ENCODE data around the gene TIMP1. TPM values are rescaled to one million over a fixed set of nuclear protein-coding genes. Genes with fewer than 3 reads are reported as not detected.

The TIMP1 gene
- total RNA-seq, 4 donors from 2014 or later, result 77.4 to 204 (median 156) TPM

GRCh38 chrX:47585273-47585672 is 3.0 kb downstream of the TIMP1 start:
- 67 to 80% methylated on average over 1 to 3 of the region's 16 CpGs for WGBS, 2 donors (ENCODE audit: low coverage in 1 of 2)
- no peaks in the 10 kb centered on the region for H3K9me3 ChIP-seq
- peaks cover 0 to 22% of the 10 kb centered on the region in 2 donors for H3K36me3 ChIP-seq
- H3K27me3 ChIP-seq, result no peaks in the 10 kb centered on the region
- peaks cover 0 to 25% (median 4%) of the 10 kb centered on the region in 3 donors for H3K4me1 ChIP-seq
- H3K4me3 ChIP-seq, result no peak overlapping the region
- H3K27ac ChIP-seq, result no peak overlapping the region
- no peak for ATAC-seq
- TF ChIP-seq POLR2AphosphoS5 (IDR thresholded peaks at IDR 0.05), result no peak
- TF ChIP-seq POLR2A (IDR thresholded peaks at IDR 0.05), result no peak
- TF ChIP-seq EP300 (IDR thresholded peaks at IDR 0.05), result no peak
- TF ChIP-seq CTCF (IDR thresholded peaks at IDR 0.05), result no peak

GRCh38 chrX:47586043-47586787 is 4.0 kb downstream of the TIMP1 start:
- TF ChIP-seq CTCF (IDR thresholded peaks at IDR 0.05) (no peak), POLR2AphosphoS5 (IDR thresholded peaks at IDR 0.05) (no peak), EP300 (IDR thresholded peaks at IDR 0.05) (no peak), POLR2A (IDR thresholded peaks at IDR 0.05) (no peak)
- H3K27ac ChIP-seq, result no peak overlapping the region
- H3K4me1 ChIP-seq, result peaks cover 0 to 25% (median 4%) of the 10 kb centered on the region in 3 donors
- no peaks in the 10 kb centered on the region for H3K27me3 ChIP-seq
- no peak overlapping the region for H3K4me3 ChIP-seq
- WGBS, 2 donors (ENCODE audit: low coverage in 1 of 2), result 66% methylated on average over 3 of the region's 11 CpGs; no CpG with 5 or more reads in 1 of the 2 donors
- ATAC-seq, result no peak
- H3K9me3 ChIP-seq, result no peaks in the 10 kb centered on the region
- peaks cover 0 to 22% of the 10 kb centered on the region in 2 donors for H3K36me3 ChIP-seq

- peaks cover 0 to 19% (median 4%) of the 10 kb centered on the region in 3 donors for H3K4me1 ChIP-seq
- no peak overlapping the region for H3K4me3 ChIP-seq
- H3K36me3 ChIP-seq, result peaks cover 0 to 22% of the 10 kb centered on the region in 2 donors
- no peaks in the 10 kb centered on the region for H3K9me3 ChIP-seq
- no peaks in the 10 kb centered on the region for H3K27me3 ChIP-seq
- no peak for ATAC-seq
- WGBS, 2 donors (ENCODE audit: low coverage in 1 of 2), result 42 to 100% methylated on average over 1 to 2 of the region's 4 CpGs
- H3K27ac ChIP-seq, result no peak overlapping the region
- no peak for TF ChIP-seq POLR2A (IDR thresholded peaks at IDR 0.05)
- no peak for TF ChIP-seq POLR2AphosphoS5 (IDR thresholded peaks at IDR 0.05)
- no peak for TF ChIP-seq EP300 (IDR thresholded peaks at IDR 0.05)
- no peak for TF ChIP-seq CTCF (IDR thresholded peaks at IDR 0.05)
Observed at GRCh38 chrX:47587091-47587891, 5.1 kb downstream of the TIMP1 start.

- TF ChIP-seq POLR2AphosphoS5 (IDR thresholded peaks at IDR 0.05) (no peak), CTCF (IDR thresholded peaks at IDR 0.05) (no peak), EP300 (IDR thresholded peaks at IDR 0.05) (no peak), POLR2A (IDR thresholded peaks at IDR 0.05) (no peak)
Observed at GRCh38 chrX:47587906-47588735, 5.9 kb downstream of the TIMP1 start.

More at GRCh38 chrX:47587906-47588735, 5.9 kb downstream of the TIMP1 start:
- Histone ChIP-seq H3K27ac (no peak overlapping the region), H3K4me1 (peaks cover 0 to 10% (median 3%) of the 10 kb centered on the region in 3 donors), H3K9me3 (no peaks in the 10 kb centered on the region), H3K27me3 (no peaks in the 10 kb centered on the region), H3K36me3 (peaks cover 0 to 22% of the 10 kb centered on the region in 2 donors), H3K4me3 (no peak overlapping the region)
- 40% methylated on average over 1 of the region's 16 CpGs; no CpG with 5 or more reads in 1 of the 2 donors for WGBS, 2 donors (ENCODE audit: low coverage in 1 of 2)
- no peak for ATAC-seq

All from gastroesophageal sphincter (tissue), 4 donors.